Skin epidermis (tissue), 12 donors: ENCODE measurements around the gene PKP4.
"Not testable (repeated sequence)": the region's sequence is repeated elsewhere in the genome, so short reads cannot be mapped to it uniquely, and the experiment has no call there.

ENCODE experiments used
- H3K27ac ChIP-seq, 21 experiments: fragments of 200-600 bp; sonication (generic) in 11 of 21; one replicate each; pipeline ENCODE4 v1.5.0; 2020; ENCODE audit warnings: mild to moderate bottlenecking in 3 of 21, inconsistent platforms in 2 of 21, moderate library complexity in 2 of 21
- H3K4me3 ChIP-seq, 7 experiments: fragments of 200-600 bp; sonication (generic) in 2 of 7; one replicate each; pipeline ENCODE4 v1.5.0; 2020; ENCODE audit warnings: inconsistent platforms in 2 of 7, mild to moderate bottlenecking in 2 of 7, moderate library complexity in 1 of 7

Gene PKP4

GRCh38 chr2:158464426-158465281 is 7.9 kb downstream of the PKP4 start:
- no peak overlapping the region for H3K27ac ChIP-seq
- H3K4me3 ChIP-seq = no peak overlapping the region

DNA sequence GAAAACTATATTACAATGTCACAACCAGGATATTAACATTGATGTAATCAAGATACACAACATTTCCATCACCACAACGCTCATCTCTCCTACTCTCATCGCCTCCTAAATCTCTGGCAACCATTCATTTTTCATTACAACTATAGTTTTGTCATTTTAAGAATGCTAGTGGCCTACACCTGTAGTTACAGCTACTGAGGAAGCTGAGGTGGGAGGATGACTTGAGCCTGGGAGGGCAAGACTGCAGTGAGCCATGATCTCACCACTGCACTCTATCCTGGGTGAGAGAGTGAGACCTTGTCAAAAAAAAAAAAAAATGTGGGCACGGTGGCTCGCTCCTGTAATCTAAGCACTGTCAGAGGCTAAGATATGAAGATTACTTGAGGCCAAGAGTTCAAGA is 10.5 kb downstream of the PKP4 start:
- H3K27ac ChIP-seq = no peak overlapping the region

DNA sequence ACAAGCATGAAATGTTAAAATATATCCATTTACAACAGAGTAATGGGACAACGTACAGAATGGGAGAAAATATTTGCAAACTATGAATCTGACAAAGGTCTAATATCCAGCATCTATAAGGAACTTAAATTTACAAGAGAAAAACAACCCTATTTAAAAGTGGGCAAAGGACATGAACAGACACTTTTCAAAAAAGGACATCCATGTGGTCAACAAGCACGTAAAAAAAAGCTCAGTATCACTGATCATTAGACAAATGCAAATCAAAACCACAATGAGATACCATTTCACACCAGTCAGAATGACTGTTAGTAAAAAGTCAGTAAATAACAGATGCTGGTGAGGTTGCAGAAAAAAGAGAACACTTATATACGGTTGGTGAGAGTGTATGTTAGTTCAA is 16.1 kb downstream of the PKP4 start:
- H3K4me3 ChIP-seq, H3K27ac ChIP-seq: not testable (repeated sequence)

More for the DNA sequence above, 10.5 kb downstream of the PKP4 start:
- H3K4me3 ChIP-seq = no peak overlapping the region

- H3K27ac ChIP-seq, H3K4me3 ChIP-seq: not testable (repeated sequence)
Measured at GRCh38 chr2:158473300-158473699, 16.5 kb downstream of the PKP4 start.

GRCh38 chr2:158473719-158474392 is 17.1 kb downstream of the PKP4 start:
- no peak overlapping the region for H3K27ac ChIP-seq
- no peak overlapping the region for H3K4me3 ChIP-seq

DNA sequence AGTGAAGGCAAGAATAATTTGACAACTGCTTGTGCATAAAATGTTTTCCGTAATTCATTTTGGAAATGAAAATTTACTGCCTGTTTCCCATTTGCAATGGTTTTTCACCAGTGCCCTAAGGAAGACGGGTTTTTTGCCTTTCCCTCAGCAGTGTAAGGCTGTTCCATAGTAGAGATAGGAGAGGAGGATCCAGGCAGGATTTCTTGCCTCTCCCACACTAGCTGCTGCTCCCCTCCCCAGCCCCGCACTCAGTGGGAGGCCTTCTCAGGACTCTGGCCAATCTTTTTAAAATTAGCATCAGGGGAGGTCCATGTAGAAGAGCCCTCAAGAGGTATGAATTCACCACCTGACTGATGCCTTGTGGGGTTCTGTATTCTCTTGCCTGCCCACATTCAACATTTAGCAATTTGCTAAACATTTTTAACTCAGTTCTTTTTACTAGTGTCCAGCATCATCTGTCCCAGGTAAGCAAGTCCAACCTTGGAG is 17.8 kb downstream of the PKP4 start:
- not testable (repeated sequence) for H3K4me3 ChIP-seq, H3K27ac ChIP-seq

- no peak overlapping the region for H3K4me3 ChIP-seq
- H3K27ac ChIP-seq = peak overlapping the region in 3 of 21 experiments; percentile 33 to 49 (median 44)
Measured at GRCh38 chr2:158477202-158477601, 20.4 kb downstream of the PKP4 start.

DNA sequence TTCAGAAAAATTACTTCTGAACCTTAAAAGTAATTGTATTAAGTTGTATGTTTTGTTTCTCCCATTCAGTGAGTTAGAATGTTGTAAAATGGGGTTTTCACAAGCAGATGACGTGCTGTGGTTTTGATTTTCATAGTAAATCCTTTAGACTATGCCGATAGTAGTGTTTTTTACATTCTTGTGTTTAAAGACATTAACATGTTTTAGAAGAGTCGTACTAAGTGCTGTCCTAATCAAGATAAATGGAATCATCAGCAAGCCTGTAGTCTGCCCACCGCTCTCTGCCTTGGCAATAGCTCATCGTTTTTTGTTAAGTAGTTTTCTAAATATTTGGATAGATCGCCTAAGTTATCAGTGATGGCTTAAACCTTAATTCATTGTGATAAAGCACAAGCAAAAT is 21.5 kb downstream of the PKP4 start:
- no peak overlapping the region for H3K4me3 ChIP-seq
- H3K27ac ChIP-seq = peak overlapping the region in 4 of 21 experiments; percentile 21 to 44 (median 35)

DNA sequence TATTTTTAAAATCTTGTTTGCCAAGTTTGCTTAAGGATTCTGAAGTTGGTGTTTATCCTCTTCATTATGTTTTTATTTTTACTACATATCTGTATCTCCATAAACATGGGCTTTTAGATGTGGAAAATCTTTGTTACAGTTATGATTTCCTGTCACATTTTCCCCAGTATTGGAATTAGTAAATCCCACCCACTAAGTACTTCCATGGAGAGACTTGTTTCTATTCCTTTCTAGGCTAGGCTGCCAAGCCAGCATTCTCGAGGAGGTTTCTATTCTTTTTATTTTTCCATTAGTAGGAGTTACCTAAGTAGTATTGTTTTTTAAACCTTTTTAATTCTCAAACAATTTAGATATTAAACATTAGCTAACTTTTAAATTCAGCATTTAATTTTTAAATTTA is 22.1 kb downstream of the PKP4 start:
- Histone ChIP-seq H3K4me3 (no peak overlapping the region), H3K27ac (peak overlapping the region in 3 of 21 experiments; percentile 21 to 43 (median 39))

- no peak overlapping the region for H3K27ac ChIP-seq
- no peak overlapping the region for H3K4me3 ChIP-seq
Measured at GRCh38 chr2:158481116-158481515, 24.4 kb downstream of the PKP4 start.

GRCh38 chr2:158482594-158482993 is 25.8 kb downstream of the PKP4 start:
- Histone ChIP-seq H3K27ac (no peak overlapping the region), H3K4me3 (no peak overlapping the region)

- Histone ChIP-seq H3K4me3 (no peak overlapping the region), H3K27ac (no peak overlapping the region)
Measured at GRCh38 chr2:158484892-158485556, 28.3 kb downstream of the PKP4 start.

GRCh38 chr2:158486150-158486969 is 29.6 kb downstream of the PKP4 start:
- Histone ChIP-seq H3K27ac (peak overlapping the region in 3 of 21 experiments; percentile 4 to 31 (median 16)), H3K4me3 (no peak overlapping the region)

- Histone ChIP-seq H3K4me3 (no peak overlapping the region), H3K27ac (peak overlapping the region in 2 of 21 experiments; percentile 4 to 31)
Measured at GRCh38 chr2:158486970-158487325, 30.2 kb downstream of the PKP4 start.

- peak overlapping the region in 2 of 21 experiments; percentile 4 to 31 for H3K27ac ChIP-seq
Measured at GRCh38 chr2:158487419-158487818, 30.7 kb downstream of the PKP4 start.

GRCh38 chr2:158488442-158489216 is 31.9 kb downstream of the PKP4 start:
- no peak overlapping the region for H3K4me3 ChIP-seq
- H3K27ac ChIP-seq = no peak overlapping the region

More at GRCh38 chr2:158487419-158487818, 30.7 kb downstream of the PKP4 start:
- H3K4me3 ChIP-seq = no peak overlapping the region

- H3K4me3 ChIP-seq = no peak overlapping the region
Measured at GRCh38 chr2:158489366-158490112, 32.8 kb downstream of the PKP4 start.

DNA sequence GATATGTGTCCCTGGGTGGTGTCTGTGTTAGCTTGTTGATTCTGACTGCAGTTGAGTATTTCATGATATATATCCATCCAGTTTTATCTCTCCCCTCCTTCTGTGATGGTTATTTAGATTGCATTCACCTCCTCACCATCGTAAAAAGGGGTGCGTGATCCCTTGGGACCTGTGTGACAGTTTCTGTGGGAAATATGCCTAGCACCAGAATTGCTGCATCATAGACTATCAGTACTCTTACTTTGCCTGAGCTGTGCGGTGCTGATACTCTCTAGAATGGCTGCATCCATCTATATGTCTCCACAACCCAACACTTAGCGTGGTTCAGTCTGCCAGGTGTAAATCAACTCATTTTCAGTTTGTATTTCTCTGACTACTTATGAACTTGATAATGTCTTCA is 34.3 kb downstream of the PKP4 start:
- H3K4me3 ChIP-seq = no peak overlapping the region
- H3K27ac ChIP-seq = no peak overlapping the region

More at GRCh38 chr2:158489366-158490112, 32.8 kb downstream of the PKP4 start:
- H3K27ac ChIP-seq = no peak overlapping the region
